H1 (cell line): ENCODE data around the gene DCLK1. TPM values are rescaled to one million over a fixed set of nuclear protein-coding genes. Genes with fewer than 3 reads are reported as not detected.

ENCODE experiments used
- CTBP2 ChIP-seq: IDR thresholded peaks from 2 replicates; pipeline ENCODE4 v1.7.0; 2011; ENCODE audit warnings: borderline replicate concordance, mild to moderate bottlenecking, moderate library complexity, mixed read lengths, low read length; ENCODE audit not compliant: insufficient read depth, insufficient read length
- SIN3A ChIP-seq, 2 experiments: IDR thresholded peaks in 1 of 2; conservative IDR thresholded peaks in 1 of 2; 2 replicates each; pipeline ENCODE4 v1.6.1; 2011 to 2012; ENCODE audit warnings: low read length in 2 of 2, improper control_type of control experiment in 1 of 2, low read depth in 1 of 2, mild to moderate bottlenecking in 1 of 2
- polyA plus RNA-seq, 7 experiments: library from polyadenylated mRNA; depleted of rRNA in 3 of 7; stranded (reverse) in 5 of 7; unstranded in 2 of 7; fragments of >200 nt in 5 of 7; fragments of 200-250 nt in 2 of 7; gene quantifications; 1 replicate in 5 of 7; 2 replicates in 1 of 7; 4 replicates in 1 of 7; pipeline versions ENCODE4 v1.2.1 to v1.2.3, GENCODE V29; 2011 to 2013; ENCODE audit warnings: missing spikeins in 2 of 7, mixed read lengths in 2 of 7
- total RNA-seq: library from RNA; stranded (reverse); fragmentation: NEBNext Ultra II Directional; extraction: Animal tissue kit (Norgen Biotek cat#: 25700); gene quantifications from 2 replicates; pipeline ENCODE4 v1.2.1, GENCODE V29; 2021

DCLK1 gene
- total and polyA plus RNA-seq, 2 of the 8 experiments (the other 6 are each of a cell fraction or from before 2014, with no cell fraction given) = 22.8 to 41.0 TPM

GRCh38 chr13:36001561-36001960 is 129.6 kb downstream of the DCLK1 start (continued):
- no peak for TF ChIP-seq CTBP2
- TF ChIP-seq SIN3A (conservative IDR thresholded peaks at IDR 0.05 in 1 of 2, IDR thresholded peaks at IDR 0.05 in 1 of 2; ENCODE audit: low read depth in 1 of 2, low read length in 2 of 2) = no peak
